Frontal cortex (tissue), 4 donors: ENCODE results near the gene CXCR5. TPM values are rescaled to one million over a fixed set of nuclear protein-coding genes. Genes with fewer than 3 reads are reported as not detected.

ENCODE experiments used
- DNase-seq, 2 donors: peaks; one replicate each; pipeline ENCODE4 v3.0.0; 2012; ENCODE audit warnings: low spot score in 2 of 2
- FAIRE-seq: peaks from 2 replicates; lab custom pipeline; 2012; peaks lifted over from hg19 to GRCh38; lab: Jason Lieb, UNC
- total RNA-seq: library from RNA; depleted of rRNA; stranded (reverse); fragments of >200 nt; gene quantifications from one replicate; pipeline ENCODE4 v1.2.3, GENCODE V29; 2014
- donor health status: control.
- donor health status: control.
- donor health status: control.

CXCR5 gene
- total RNA-seq, 1 donor from 2014 or later = not detected

DNA sequence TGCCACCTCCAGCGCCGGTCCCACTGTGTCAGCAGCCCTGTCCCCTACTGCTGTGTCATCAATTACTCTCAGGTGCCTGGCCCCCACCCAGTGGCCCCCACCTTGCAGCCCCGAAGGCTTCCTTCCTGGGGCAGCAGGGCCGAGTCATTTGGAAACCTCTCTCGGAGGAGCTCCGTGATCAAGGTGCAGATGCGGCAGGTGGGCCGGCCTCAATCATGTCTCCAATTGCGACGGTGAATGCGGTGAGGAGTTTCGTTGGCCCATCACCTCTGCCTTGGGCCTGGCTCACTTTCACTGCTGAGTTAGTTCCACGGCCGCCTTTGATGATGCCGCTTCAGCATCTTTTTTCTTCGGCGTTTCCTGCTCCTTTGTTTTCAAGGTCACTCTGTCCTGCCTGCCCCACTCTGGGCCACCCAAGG is 11.3 kb upstream of the CXCR5 start:
- FAIRE-seq = no peak
- DNase-seq = no peak

DNA sequence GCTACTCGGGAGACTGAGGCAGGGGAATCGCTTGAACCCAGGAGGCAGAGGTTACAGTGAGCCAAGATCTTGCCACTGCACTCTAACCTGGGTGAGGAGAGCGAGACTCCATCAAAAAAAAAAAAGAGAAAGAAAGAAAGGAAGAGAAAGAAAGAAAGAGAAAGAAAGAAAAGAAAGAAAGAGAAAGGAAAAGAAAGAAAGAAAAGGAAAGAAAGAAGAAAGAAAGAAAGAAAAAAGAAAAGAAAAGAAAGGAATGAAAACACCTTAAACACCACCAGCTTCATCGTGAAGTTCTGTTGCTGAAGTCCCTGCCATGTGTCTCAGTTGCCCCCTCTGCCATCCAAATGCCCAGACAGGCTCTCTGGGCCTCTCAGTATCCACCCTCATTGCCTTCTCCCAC is 9.9 kb upstream of the CXCR5 start:
- no peak for FAIRE-seq
- no peak for DNase-seq

DNA sequence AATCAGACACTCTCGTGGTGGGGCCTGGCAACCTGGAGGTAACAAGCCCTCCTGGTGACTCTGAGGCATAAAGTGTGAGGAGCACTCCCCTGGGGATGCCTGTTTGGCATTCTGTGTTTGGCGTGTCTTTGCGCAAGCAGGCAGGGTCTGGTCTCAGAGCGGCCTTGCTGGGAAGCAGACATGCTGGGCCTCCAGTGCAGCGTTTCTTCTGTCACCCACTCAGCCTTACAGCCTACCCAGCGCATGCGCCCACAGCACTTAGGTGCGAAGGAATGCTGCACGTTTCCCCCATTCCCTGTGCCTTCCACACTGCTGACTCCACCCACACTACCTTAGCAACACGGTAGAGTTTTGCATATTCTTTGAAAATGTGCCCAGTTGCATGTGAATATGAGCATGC is 7.4 kb upstream of the CXCR5 start:
- no peak for DNase-seq
- no peak for FAIRE-seq

DNA sequence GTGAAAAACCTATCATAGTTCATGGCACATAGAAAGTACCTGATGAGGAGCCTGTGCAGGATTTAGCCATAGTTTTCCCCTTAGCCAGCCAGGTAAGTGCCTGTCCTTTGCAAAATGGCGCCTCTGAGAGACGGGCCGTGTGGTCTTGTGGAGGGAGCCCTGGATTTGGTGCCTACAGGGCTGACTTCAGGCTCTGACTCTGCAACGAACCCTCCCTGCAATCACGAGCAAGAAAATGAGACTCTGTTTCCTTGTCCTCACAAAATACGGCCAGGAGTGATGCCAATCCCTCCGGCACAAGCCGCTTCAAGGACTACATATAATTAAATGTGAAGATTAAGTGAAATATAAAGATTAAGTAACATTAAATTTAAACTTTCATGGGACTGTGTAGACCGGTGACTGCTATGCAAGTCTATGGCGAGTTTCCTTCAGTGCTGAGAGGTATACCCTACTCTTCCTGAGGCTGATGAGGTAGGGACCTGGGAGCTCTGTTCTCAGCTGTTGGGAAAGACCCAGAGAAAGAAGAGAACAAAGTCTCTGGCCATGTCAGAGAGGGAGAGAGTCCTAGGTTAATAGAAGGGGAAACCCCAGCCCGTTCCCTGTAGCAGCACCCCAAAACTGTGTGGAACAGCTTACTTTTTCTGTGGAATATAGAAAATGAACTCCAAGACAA is 6.1 kb upstream of the CXCR5 start:
- DNase-seq (no peak), FAIRE-seq (no peak)

DNA sequence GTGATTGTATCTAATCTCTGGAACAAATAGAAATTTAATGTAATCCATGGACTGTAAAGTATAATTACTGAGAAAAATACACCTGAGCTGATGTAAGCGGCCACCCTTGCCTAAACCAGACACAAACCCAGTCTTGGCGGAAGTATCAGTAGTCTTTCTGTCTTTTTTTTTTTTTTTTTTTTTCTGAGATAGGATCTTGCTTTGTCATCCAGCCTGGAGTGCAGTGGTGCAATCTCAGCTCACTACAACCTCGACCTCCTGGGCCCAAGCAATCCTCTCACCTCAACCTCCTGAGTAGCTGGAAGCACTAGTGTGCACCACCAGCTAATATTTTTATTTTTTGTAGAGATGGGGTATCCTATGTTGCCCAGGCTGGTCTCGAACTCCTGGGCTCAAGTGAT is 5.5 kb upstream of the CXCR5 start:
- DNase-seq = no peak
- no peak for FAIRE-seq

DNA sequence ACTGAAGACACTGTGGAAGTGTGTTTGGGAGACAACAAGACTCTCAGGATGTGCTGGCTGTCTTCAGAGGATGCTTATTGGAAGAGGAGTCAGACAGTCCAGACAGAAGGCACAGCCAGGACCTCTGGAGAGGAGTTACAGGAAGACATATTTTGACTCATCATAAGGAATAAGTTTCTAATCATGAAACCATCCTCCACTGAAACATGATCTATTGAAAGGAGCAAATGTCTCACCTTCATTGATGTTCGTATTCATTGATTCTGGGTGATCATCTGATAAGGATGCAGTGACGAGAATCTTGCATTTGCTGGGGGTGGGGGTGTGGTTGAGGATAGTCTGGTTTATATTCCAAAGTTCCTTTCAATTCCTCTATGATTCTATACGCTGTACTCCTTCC is 2.5 kb upstream of the CXCR5 start:
- FAIRE-seq = no peak
- no peak for DNase-seq

DNA sequence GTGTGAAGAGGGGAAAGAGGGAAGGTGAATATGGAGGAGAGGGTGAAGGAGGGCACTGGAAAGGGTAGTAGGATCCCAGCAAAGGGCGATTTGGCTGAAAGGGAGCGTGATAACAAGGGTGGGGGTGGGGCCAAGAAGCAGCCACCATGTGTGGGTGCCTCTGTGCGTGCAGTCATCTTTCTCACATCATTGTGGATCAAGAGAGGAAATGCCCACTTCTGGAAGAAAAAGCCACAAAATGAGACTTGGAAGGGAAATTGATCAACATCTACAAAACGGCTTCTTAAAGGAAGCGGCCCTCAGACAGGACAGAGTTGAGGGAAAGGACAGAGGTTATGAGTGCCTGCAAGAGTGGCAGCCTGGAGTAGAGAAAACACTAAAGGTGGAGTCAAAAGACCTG is 1.2 kb upstream of the CXCR5 start:
- DNase-seq (no peak), FAIRE-seq (no peak)

DNA sequence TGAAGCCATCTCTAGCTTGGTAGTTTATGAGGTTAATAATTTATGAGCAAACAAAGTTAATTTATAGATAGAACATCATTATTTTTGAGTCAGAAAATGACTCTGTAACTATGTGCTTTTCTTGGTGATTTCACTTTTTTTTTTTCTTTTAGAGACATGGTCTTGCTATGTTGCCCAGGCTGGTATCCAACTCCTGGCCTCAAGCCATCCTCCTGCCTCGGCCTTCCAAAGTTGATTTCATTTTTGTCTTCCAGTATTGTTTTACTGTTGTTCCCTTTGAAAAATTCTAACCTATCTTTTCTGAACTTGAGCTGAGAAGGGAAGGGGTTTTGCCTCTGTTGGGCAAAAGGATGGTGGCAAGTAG is 706 bp upstream of the CXCR5 start:
- FAIRE-seq (no peak), DNase-seq (no peak)

DNA sequence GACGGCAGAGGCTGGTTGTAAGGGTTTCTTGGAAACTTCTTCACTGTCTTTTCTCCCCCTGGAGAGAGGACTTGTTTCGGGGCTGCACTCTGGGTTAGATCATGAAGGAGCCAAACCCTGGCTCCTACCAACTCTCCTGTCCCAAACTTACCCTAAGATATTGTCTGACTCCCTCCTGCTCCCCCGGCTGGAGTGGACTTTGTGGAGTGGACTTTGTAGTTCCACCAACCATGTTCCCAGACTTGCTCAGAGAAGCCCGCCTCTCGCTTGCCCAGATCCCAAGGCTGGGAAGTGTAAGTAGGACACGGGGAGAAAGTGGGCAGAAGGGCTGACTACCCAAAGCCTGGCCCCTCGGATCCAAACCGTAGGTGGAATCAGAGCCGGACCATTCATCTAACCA is 1.2 kb downstream of the CXCR5 start:
- no peak for DNase-seq
- FAIRE-seq = no peak

DNA sequence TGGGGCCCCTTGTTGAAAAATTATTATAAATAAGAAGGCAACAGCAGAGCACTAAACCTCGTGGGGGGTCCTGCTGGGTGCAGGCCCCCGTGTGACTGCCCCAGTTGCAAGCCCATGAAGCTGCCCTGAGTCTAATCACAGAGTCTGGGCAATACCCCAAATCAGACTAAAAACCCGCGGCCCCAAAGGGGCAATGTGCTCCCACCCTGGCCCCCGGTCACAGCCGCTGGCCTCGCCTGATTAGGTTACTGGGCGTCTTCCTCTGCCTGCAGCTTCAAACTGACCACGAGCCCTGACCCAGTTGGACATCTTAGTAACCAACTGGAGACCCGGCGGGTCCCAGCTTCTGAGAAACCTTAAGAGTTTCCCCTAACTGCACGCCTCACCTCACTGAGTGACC is 1.6 kb downstream of the CXCR5 start:
- FAIRE-seq (no peak), DNase-seq (no peak)

DNA sequence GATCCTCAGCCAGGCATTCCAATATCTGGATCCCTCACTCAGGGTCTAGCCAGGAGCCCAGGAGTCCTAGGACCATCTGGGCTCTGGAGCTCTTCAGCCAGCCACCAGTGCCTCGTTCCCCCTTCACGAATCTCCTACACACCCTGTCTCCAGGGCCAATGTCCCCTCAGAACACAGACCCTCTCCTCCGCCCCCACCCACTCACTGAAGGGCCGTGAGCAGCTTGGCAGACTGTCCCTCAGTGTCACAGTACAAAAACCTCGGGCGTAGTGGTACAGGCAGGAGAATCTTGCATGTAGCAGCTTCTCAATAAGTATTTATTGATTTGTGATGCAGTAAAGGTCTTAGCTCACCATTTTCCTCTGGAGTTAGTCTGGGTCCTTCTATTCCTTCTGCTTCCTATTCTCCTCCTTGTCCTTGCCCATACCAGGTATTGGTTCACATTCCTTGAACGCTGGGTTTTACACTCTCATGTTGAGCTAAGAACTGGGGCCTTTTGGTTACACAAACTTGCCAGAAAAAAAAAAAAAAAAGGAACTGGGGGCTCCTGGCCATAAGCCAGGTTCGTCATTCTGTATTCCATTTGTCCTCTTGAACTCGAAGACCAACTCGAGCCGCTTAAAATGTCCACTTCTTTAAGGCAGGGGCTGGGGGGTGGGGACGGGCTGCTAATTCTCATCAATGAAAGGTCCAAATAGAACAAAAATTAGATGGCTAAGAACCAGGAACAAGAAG is 2.3 kb downstream of the CXCR5 start:
- FAIRE-seq (no peak), DNase-seq (no peak)

DNA sequence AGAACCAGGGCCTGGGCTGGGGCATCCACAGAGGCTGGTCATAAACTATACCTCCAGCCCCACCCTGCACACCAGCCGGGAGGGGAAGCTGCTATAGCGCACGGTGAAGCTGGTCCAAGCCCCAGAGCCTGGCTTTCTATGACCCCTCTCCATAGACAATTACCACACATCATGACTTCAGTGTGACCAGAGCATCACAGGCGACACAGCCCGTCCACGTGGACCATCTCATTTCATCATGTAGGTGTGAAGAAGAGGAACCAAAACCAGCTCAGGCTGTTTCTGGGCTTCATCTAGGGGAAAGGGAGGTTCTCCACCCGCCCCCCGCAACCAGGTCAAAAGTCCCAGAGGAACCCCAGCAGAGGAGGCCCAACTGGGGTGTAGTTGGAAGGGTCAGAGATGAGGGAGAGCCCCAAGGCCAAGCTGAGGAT is 3.0 kb downstream of the CXCR5 start:
- no peak for DNase-seq
- FAIRE-seq = no peak

DNA sequence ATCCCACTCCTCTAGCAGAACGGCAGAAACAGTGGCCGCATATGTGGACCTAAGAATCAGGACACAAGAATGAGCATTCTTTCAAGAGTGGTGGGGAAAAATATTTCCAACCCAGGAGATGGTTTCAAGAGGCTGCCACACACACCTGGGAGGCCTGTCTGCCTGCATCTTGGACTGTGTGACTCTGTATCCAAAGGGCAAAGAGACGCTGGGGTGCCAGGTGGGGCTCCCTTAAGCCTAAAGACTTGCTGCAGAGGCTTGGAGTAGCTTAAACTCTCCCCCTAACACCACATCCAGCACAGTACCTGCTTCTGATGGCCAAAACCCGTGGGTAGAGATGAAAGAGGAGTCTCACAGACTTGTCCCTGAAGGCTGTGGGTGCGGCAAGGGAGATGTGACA is 3.5 kb downstream of the CXCR5 start:
- no peak for DNase-seq
- no peak for FAIRE-seq

DNA sequence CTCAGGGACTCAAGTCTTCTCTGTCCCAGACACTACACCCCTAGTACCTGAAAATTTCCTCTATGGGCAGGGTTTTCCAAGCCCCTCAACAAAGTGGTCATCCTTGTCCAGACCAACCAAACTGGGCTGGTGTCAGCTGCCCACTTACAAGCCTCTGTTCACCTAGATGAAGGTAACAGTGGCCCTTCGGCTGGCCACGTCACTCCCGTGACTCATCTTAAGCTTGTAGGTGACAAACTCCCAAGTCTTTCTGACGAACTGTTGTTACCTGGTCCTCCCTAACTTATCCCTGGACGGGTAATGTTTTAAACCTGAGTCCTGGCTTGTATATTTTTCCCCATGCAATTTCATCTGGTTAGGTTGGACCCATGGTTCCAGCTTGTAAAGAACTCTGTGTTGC is 4.7 kb downstream of the CXCR5 start:
- FAIRE-seq = no peak
- no peak for DNase-seq

DNA sequence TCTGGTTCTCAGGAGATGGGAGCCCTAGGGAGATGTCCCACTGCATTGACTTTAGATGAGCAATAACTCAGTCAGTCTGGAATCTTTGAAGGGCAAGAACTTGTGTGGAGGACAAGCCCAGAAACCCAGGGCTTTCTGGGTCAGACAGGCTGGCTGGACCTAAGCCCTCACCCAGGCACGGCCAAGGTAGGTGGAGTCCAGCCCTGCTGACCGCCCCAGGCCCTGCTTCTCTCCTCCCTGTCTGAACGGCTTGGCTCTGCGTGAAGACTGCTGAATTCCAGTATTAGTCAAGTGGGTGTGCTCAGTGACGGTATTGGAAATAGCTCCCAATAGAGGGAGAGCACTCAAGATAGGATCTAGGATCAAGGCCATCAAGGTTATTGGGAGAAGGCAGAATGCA is 6.1 kb downstream of the CXCR5 start:
- no peak for FAIRE-seq
- DNase-seq = no peak

DNA sequence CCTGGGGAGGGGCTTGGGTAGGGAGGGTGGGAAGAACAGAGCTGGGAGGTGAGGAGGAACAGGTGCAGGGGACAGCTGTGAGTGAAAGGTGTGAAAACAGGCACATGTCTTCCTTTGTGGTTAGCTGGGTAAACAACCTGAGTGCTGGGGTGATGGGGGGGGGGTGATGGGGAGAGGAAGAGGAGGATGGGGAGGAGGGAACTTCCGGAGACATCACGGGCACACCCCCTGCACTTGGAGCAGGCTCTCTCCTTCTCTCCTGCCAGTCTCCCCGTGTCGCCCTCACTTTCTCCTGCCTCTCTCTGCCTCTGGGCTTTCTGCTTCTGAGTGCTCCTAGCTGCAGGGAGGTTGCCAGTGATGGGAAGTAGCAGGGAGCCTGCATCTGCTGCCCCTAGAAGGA is 8.8 kb downstream of the CXCR5 start:
- FAIRE-seq (no peak), DNase-seq (no peak)

DNA sequence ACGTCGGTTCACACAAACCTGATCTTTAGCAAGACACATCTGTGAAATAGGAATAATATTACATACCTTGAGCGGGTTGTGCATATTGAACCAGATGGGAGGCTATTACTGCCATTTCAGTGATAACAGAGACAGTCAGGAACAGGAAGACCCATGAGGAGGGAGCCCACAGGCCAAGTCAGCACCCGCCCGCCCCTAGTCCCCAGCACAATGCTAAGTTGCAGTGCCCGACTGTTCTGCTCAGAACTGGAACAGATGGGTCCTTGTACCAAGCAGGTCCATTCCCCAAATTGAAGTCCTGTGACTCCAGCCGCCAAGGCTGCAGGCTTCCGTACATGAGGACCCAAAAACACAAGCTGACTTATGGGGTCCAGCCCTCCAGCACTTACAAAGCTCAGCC is 9.3 kb downstream of the CXCR5 start:
- FAIRE-seq (no peak), DNase-seq (no peak)

DNA sequence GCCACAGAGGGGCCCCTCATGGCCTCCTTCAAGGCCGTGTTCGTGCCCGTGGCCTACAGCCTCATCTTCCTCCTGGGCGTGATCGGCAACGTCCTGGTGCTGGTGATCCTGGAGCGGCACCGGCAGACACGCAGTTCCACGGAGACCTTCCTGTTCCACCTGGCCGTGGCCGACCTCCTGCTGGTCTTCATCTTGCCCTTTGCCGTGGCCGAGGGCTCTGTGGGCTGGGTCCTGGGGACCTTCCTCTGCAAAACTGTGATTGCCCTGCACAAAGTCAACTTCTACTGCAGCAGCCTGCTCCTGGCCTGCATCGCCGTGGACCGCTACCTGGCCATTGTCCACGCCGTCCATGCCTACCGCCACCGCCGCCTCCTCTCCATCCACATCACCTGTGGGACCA is 10.0 kb downstream of the CXCR5 start:
- DNase-seq = no peak
- FAIRE-seq = no peak

DNA sequence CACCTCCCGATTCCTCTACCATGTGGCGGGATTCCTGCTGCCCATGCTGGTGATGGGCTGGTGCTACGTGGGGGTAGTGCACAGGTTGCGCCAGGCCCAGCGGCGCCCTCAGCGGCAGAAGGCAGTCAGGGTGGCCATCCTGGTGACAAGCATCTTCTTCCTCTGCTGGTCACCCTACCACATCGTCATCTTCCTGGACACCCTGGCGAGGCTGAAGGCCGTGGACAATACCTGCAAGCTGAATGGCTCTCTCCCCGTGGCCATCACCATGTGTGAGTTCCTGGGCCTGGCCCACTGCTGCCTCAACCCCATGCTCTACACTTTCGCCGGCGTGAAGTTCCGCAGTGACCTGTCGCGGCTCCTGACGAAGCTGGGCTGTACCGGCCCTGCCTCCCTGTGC is 10.5 kb downstream of the CXCR5 start:
- FAIRE-seq = no peak
- DNase-seq = no peak

DNA sequence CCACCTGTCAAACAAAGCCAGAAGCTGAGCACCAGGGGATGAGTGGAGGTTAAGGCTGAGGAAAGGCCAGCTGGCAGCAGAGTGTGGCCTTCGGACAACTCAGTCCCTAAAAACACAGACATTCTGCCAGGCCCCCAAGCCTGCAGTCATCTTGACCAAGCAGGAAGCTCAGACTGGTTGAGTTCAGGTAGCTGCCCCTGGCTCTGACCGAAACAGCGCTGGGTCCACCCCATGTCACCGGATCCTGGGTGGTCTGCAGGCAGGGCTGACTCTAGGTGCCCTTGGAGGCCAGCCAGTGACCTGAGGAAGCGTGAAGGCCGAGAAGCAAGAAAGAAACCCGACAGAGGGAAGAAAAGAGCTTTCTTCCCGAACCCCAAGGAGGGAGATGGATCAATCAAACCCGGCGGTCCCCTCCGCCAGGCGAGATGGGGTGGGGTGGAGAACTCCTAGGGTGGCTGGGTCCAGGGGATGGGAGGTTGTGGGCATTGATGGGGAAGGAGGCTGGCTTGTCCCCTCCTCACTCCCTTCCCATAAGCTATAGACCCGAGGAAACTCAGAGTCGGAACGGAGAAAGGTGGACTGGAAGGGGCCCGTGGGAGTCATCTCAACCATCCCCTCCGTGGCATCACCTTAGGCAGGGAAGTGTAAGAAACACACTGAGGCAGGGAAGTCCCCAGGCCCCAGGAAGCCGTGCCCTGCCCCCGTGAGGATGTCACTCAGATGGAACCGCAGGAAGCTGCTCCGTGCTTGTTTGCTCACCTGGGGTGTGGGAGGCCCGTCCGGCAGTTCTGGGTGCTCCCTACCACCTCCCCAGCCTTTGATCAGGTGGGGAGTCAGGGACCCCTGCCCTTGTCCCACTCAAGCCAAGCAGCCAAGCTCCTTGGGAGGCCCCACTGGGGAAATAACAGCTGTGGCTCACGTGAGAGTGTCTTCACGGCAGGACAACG is 11.7 kb downstream of the CXCR5 start:
- no peak for FAIRE-seq

DNA sequence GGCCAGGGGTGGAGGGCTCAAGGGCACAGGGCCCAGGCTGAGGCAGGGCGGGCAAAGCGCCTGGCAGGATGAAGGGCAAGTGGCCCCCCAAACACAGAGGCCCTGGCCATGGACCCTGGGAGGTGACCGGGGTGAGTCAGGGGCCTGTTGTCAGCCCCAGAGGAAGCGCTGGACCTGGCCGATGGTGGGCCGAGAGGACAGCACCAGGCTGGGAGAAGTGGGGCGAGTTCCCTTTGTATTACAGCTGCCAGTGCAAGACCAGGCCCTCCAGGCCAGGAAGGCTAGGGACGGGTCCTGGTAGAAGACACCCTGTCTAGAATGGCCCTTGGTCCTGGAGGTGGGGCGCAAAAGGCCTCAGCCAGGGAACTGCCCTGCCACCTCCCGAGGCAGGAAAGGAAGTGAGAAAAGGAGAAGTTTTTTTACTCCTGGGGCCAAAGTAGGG is 12.8 kb downstream of the CXCR5 start:
- DNase-seq (no peak), FAIRE-seq (no peak)

More for the DNA sequence above, 11.7 kb downstream of the CXCR5 start:
- DNase-seq = no peak
